Activated CD4-positive, alpha-beta T cell treated with anti-CD3 and anti-CD28 coated beads, Interleukin-2, amount 10 ng/mL, durations not matched to agents 24 days and 14 days (primary cell): Measurements from ENCODE around the gene ACER3. TPM values are rescaled to one million over a fixed set of nuclear protein-coding genes. Genes with fewer than 3 reads are reported as not detected.

Experiments used
- DNase-seq: peaks from one replicate; pipeline ENCODE4 v3.0.0; 2022
- H3K27ac Mint-ChIP-seq: one replicate; pipeline ENCODE4 v1.8.0; 2022; ENCODE audit warnings: mild to moderate bottlenecking, mixed read lengths
- H3K27me3 Mint-ChIP-seq: one replicate; pipeline ENCODE4 v1.8.0; 2022; ENCODE audit warnings: mixed read lengths
- H3K36me3 Mint-ChIP-seq: one replicate; pipeline ENCODE4 v1.8.0; 2022; ENCODE audit warnings: low read depth, mild to moderate bottlenecking, mixed read lengths
- H3K4me1 Mint-ChIP-seq: one replicate; pipeline ENCODE4 v1.8.0; 2021; ENCODE audit warnings: mixed read lengths
- H3K4me3 Mint-ChIP-seq: one replicate; pipeline ENCODE4 v1.8.0; 2022; ENCODE audit warnings: mild to moderate bottlenecking, moderate library complexity, mixed read lengths
- H3K9me3 Mint-ChIP-seq: one replicate; pipeline ENCODE4 v1.8.0; 2021; ENCODE audit warnings: mixed read lengths
- intact Hi-C: fragments of 100-400 bp; cut with micrococcal nuclease; formaldehyde crosslinking; loops from one replicate; pipeline ENCODE4 v1.15.1; 2023
- total RNA-seq: library from RNA; stranded (reverse); gene quantifications from 2 replicates; pipeline ENCODE4 v1.2.3, GENCODE V29; 2022

The ACER3 gene
- total RNA-seq, 1 donor from 2014 or later = 12.5 TPM

GRCh38 chr11:76902121-76903014 lies 41.6 kb downstream of the ACER3 start:
- H3K4me1 Mint-ChIP-seq = peaks cover 2% of the 10 kb centered on the region
- H3K27ac Mint-ChIP-seq = no peak overlapping the region
- no peaks in the 10 kb centered on the region for H3K27me3 Mint-ChIP-seq
- H3K4me3 Mint-ChIP-seq = no peak overlapping the region
- intact Hi-C loops = no loop called here
- H3K36me3 Mint-ChIP-seq = no peaks in the 10 kb centered on the region
- no peaks in the 10 kb centered on the region for H3K9me3 Mint-ChIP-seq
- no peak for DNase-seq

- intact Hi-C loops = no loop called here
- peaks cover 2% of the 10 kb centered on the region for H3K36me3 Mint-ChIP-seq
- no peak overlapping the region for H3K4me3 Mint-ChIP-seq
- no peak for DNase-seq
- peaks cover 2% of the 10 kb centered on the region for H3K4me1 Mint-ChIP-seq
- H3K9me3 Mint-ChIP-seq = no peaks in the 10 kb centered on the region
- no peak overlapping the region for H3K27ac Mint-ChIP-seq
- no peaks in the 10 kb centered on the region for H3K27me3 Mint-ChIP-seq
Measured at GRCh38 chr11:76903325-76903724, 42.6 kb downstream of the ACER3 start.

GRCh38 chr11:76910620-76911414 lies 50.1 kb downstream of the ACER3 start:
- Mint-ChIP-seq H3K4me1 (no peaks in the 10 kb centered on the region), H3K4me3 (no peak overlapping the region), H3K36me3 (peaks cover 10% of the 10 kb centered on the region), H3K9me3 (peaks cover 7% of the 10 kb centered on the region), H3K27me3 (no peaks in the 10 kb centered on the region), H3K27ac (no peak overlapping the region)
- DNase-seq = no peak
- intact Hi-C loops = no loop called here

GRCh38 chr11:76911415-76911808 lies 50.7 kb downstream of the ACER3 start:
- no peaks in the 10 kb centered on the region for H3K4me1 Mint-ChIP-seq
- H3K36me3 Mint-ChIP-seq = peaks cover 10% of the 10 kb centered on the region
- no peak overlapping the region for H3K27ac Mint-ChIP-seq
- DNase-seq = no peak
- intact Hi-C loops = no loop called here
- H3K4me3 Mint-ChIP-seq = no peak overlapping the region
- no peaks in the 10 kb centered on the region for H3K27me3 Mint-ChIP-seq
- peaks cover 7% of the 10 kb centered on the region for H3K9me3 Mint-ChIP-seq

GRCh38 chr11:76916712-76917111 lies 56.0 kb downstream of the ACER3 start:
- Mint-ChIP-seq H3K36me3 (peaks cover 2% of the 10 kb centered on the region), H3K9me3 (no peaks in the 10 kb centered on the region), H3K27me3 (no peaks in the 10 kb centered on the region), H3K4me1 (peaks cover 6% of the 10 kb centered on the region), H3K4me3 (no peak overlapping the region), H3K27ac (peak overlapping the region; percentile 38)
- no peak for DNase-seq
- intact Hi-C loops = loop anchor here (5.0 kb wide), 1 partner anchor 131 kb away; no protein-coding TSS in a partner anchor

- Mint-ChIP-seq H3K4me1 (peaks cover 6% of the 10 kb centered on the region), H3K4me3 (no peak overlapping the region), H3K27ac (no peak overlapping the region), H3K27me3 (peaks cover 7% of the 10 kb centered on the region), H3K36me3 (peaks cover under 1% of the 10 kb centered on the region), H3K9me3 (no peaks in the 10 kb centered on the region)
- intact Hi-C loops = loop anchor here (1.0 to 5.0 kb wide), 3 partner anchors 109 to 185 kb away; no protein-coding TSS in a partner anchor
- DNase-seq = peak; percentile 60
Measured at GRCh38 chr11:76918941-76919386, 58.2 kb downstream of the ACER3 start.

- Mint-ChIP-seq H3K27ac (no peak overlapping the region), H3K9me3 (no peaks in the 10 kb centered on the region), H3K4me1 (peaks cover 6% of the 10 kb centered on the region), H3K36me3 (no peaks in the 10 kb centered on the region), H3K27me3 (peaks cover 7% of the 10 kb centered on the region), H3K4me3 (no peak overlapping the region)
- intact Hi-C loops = loop anchor here (1.0 to 5.0 kb wide), 3 partner anchors 109 to 185 kb away; no protein-coding TSS in a partner anchor
- DNase-seq = no peak
Measured at GRCh38 chr11:76919467-76919866, 58.7 kb downstream of the ACER3 start.

- H3K27ac Mint-ChIP-seq = no peak overlapping the region
- H3K4me1 Mint-ChIP-seq = peaks cover 6% of the 10 kb centered on the region
- H3K4me3 Mint-ChIP-seq = peak overlapping the region; percentile 34
- no peaks in the 10 kb centered on the region for H3K9me3 Mint-ChIP-seq
- no peaks in the 10 kb centered on the region for H3K36me3 Mint-ChIP-seq
- H3K27me3 Mint-ChIP-seq = peaks cover 7% of the 10 kb centered on the region
- peak; percentile 91 for DNase-seq
- intact Hi-C loops = loop anchor here (1.0 to 5.0 kb wide), 4 partner anchors 110 to 186 kb away; no protein-coding TSS in a partner anchor
Measured at GRCh38 chr11:76919887-76920746, 59.4 kb downstream of the ACER3 start.

GRCh38 chr11:76927160-76927559 lies 66.4 kb downstream of the ACER3 start:
- peaks cover 4% of the 10 kb centered on the region for H3K36me3 Mint-ChIP-seq
- no peaks in the 10 kb centered on the region for H3K4me1 Mint-ChIP-seq

GRCh38 chr11:76935042-76935441 lies 74.3 kb downstream of the ACER3 start:
- DNase-seq = no peak
- no peaks in the 10 kb centered on the region for H3K27me3 Mint-ChIP-seq
- H3K4me1 Mint-ChIP-seq = no peaks in the 10 kb centered on the region
- no peak overlapping the region for H3K4me3 Mint-ChIP-seq
- no peak overlapping the region for H3K27ac Mint-ChIP-seq
- peaks cover 17% of the 10 kb centered on the region for H3K36me3 Mint-ChIP-seq
- peaks cover 9% of the 10 kb centered on the region for H3K9me3 Mint-ChIP-seq
- intact Hi-C loops = no loop called here

More at GRCh38 chr11:76927160-76927559, 66.4 kb downstream of the ACER3 start:
- peaks cover 4% of the 10 kb centered on the region for H3K27me3 Mint-ChIP-seq
- H3K27ac Mint-ChIP-seq = no peak overlapping the region
- DNase-seq = no peak
- H3K9me3 Mint-ChIP-seq = no peaks in the 10 kb centered on the region
- no peak overlapping the region for H3K4me3 Mint-ChIP-seq
- intact Hi-C loops = no loop called here

GRCh38 chr11:76939219-76939631 lies 78.5 kb downstream of the ACER3 start:
- Mint-ChIP-seq H3K27me3 (peaks cover 3% of the 10 kb centered on the region), H3K36me3 (peaks cover 9% of the 10 kb centered on the region), H3K4me1 (no peaks in the 10 kb centered on the region), H3K9me3 (peaks cover 9% of the 10 kb centered on the region), H3K27ac (no peak overlapping the region), H3K4me3 (no peak overlapping the region)
- no peak for DNase-seq
- intact Hi-C loops = no loop called here

GRCh38 chr11:76944225-76944624 lies 83.5 kb downstream of the ACER3 start:
- peaks cover 3% of the 10 kb centered on the region for H3K27me3 Mint-ChIP-seq
- no peaks in the 10 kb centered on the region for H3K4me1 Mint-ChIP-seq
- peaks cover 2% of the 10 kb centered on the region for H3K36me3 Mint-ChIP-seq
- no peak for DNase-seq
- H3K9me3 Mint-ChIP-seq = no peaks in the 10 kb centered on the region
- intact Hi-C loops = no loop called here
- H3K27ac Mint-ChIP-seq = no peak overlapping the region
- H3K4me3 Mint-ChIP-seq = no peak overlapping the region

GRCh38 chr11:76946223-76946622 lies 85.5 kb downstream of the ACER3 start:
- Mint-ChIP-seq H3K4me1 (no peaks in the 10 kb centered on the region), H3K9me3 (no peaks in the 10 kb centered on the region), H3K27ac (no peak overlapping the region), H3K27me3 (peaks cover 2% of the 10 kb centered on the region), H3K4me3 (no peak overlapping the region), H3K36me3 (peaks cover 2% of the 10 kb centered on the region)
- no peak for DNase-seq
- intact Hi-C loops = no loop called here
